Liver (tissue), 3 donors: ENCODE results near the gene INSM1.

Source experiments
- ATF3 ChIP-seq: IDR thresholded peaks from 2 replicates; pipeline ENCODE4 v1.6.1; 2016; ENCODE audit warnings: antibody characterized with exemption
- CTCF ChIP-seq: fragments of 150-350 bp; IDR thresholded peaks from 2 replicates; pipeline ENCODE4 v1.5.1; 2017; ENCODE audit warnings: improper control_type of control experiment, low read depth, low read length; ENCODE audit not compliant: missing input control
- GABPA ChIP-seq, 2 donors: IDR thresholded peaks in 1 of 2; conservative IDR thresholded peaks in 1 of 2; 2 replicates each; pipeline ENCODE4 v1.6.1; 2016; ENCODE audit warnings: antibody characterized with exemption in 2 of 2, mild to moderate bottlenecking in 1 of 2, moderate library complexity in 1 of 2
- HNF4A ChIP-seq, 2 donors: conservative IDR thresholded peaks; 2 replicates each; pipeline ENCODE4 v1.6.1; 2016; ENCODE audit warnings: antibody characterized with exemption in 2 of 2, mild to moderate bottlenecking in 2 of 2
- HNF4G ChIP-seq: IDR thresholded peaks from 2 replicates; pipeline ENCODE4 v1.6.1; 2016; ENCODE audit warnings: antibody characterized with exemption
- JUND ChIP-seq, 2 donors: IDR thresholded peaks; 2 replicates each; pipeline ENCODE4 v1.6.1; 2016; ENCODE audit warnings: antibody characterized with exemption in 2 of 2
- MAX ChIP-seq: IDR thresholded peaks from 2 replicates; pipeline ENCODE4 v1.6.1; 2016; ENCODE audit warnings: antibody characterized with exemption
- REST ChIP-seq: IDR thresholded peaks from 2 replicates; pipeline ENCODE4 v1.6.1; 2016; ENCODE audit warnings: antibody characterized with exemption, mild to moderate bottlenecking
- SP1 ChIP-seq: IDR thresholded peaks from 2 replicates; pipeline ENCODE4 v1.6.1; 2018; ENCODE audit warnings: antibody characterized with exemption, mild to moderate bottlenecking
- TAF1 ChIP-seq: conservative IDR thresholded peaks from 2 replicates; pipeline ENCODE4 v1.6.1; 2016; ENCODE audit warnings: antibody characterized with exemption, mild to moderate bottlenecking
- donor health status: healthy.
- donor health status: healthy.

GRCh38 chr20:20412750-20413149 lies 44.8 kb downstream of the INSM1 start:
- TF ChIP-seq TAF1 (no peak), CTCF (no peak), GABPA (IDR thresholded peaks at IDR 0.05 in 1 of 2, conservative IDR thresholded peaks at IDR 0.05 in 1 of 2) (no peak), SP1 (no peak), HNF4G (no peak), HNF4A (conservative IDR thresholded peaks at IDR 0.05) (no peak), ATF3 (no peak), MAX (no peak), JUND (IDR thresholded peaks at IDR 0.05) (no peak), REST (no peak)
